RKO (cell line): ENCODE results near the gene FAM181A.

Experiments used
- DNase-seq: peaks from one replicate; pipeline ENCODE4 v3.0.0-alpha.2; 2016; ENCODE audit warnings: low spot score

FAM181A gene

DNA sequence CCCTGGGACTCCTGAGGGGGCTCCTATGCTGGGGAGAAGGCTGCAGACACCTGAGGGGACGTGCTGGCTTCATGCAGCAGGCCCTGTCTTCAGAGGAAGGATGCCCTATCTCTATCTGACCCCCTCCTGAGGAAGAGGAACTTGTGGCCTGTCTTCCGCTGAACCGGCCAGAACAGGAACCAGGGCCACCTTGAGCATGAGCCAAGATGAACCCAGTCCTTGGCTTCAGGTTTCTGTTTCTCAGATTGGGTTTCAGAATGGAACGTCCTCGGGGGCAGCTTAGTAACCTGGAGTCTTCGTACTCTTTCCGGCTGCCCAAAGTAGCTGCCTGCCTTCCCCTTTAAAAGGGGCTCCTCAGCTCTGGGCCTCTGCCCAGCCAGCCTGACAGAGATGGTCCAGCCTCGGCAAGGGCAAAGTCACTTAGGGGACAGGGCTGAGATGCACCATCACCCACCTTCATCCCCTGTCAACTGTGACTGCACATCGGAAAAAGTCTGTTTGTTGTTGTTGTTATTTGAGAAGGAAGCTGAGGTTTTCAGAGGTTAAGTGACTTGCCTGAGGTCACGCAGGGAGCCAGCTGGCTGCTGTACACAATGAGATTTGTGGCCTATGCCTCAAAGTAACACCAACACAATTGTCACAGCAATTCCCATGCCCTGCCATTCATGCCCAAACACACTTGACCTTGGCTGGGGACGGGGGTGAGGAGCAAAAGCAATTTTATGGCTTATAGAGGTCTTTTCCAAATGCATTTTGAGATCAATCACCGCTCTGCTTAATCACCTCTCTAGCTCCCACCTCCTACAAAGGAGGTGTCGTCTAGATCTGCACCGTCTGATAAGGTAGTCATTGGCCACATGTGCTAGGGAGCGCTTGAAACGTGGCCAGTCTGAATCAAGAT lies 35.8 kb downstream of the FAM181A start:
- no peak for DNase-seq

DNA sequence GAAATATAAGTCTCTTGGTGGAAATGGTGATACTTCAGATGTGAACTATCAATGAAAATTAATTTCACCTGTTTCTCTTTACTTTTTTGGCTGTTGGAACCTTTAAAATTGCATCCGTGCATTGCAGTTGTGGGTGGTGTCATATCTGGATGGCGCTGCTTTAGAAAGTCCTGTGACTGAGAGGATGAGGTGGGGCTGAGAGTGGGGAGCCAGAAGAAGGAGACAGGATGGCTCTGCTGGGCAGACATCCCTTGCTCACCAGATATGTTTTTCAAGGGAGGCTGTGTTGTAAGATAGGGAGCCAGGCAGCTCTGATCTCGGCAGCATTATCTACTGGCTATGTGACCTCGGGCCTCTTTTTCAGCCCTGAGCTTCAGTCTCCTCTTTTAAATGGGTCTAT lies 36.5 kb downstream of the FAM181A start:
- DNase-seq, result no peak

GRCh38 chr14:93964281-93964680 lies 37.1 kb downstream of the FAM181A start:
- DNase-seq, result no peak

GRCh38 chr14:93964820-93965286 lies 37.7 kb downstream of the FAM181A start:
- DNase-seq, result no peak

- peak; percentile 18 for DNase-seq
Observed at GRCh38 chr14:93965287-93965821, 38.2 kb downstream of the FAM181A start.

- DNase-seq, result no peak
Observed at GRCh38 chr14:93965946-93966474, 38.9 kb downstream of the FAM181A start.

- no peak for DNase-seq
Observed at GRCh38 chr14:93967637-93968250, 40.6 kb downstream of the FAM181A start.

- DNase-seq, result no peak
Observed at GRCh38 chr14:93969082-93969828, 42.1 kb downstream of the FAM181A start.

GRCh38 chr14:93970585-93970964 lies 43.4 kb downstream of the FAM181A start:
- DNase-seq, result no peak

DNA sequence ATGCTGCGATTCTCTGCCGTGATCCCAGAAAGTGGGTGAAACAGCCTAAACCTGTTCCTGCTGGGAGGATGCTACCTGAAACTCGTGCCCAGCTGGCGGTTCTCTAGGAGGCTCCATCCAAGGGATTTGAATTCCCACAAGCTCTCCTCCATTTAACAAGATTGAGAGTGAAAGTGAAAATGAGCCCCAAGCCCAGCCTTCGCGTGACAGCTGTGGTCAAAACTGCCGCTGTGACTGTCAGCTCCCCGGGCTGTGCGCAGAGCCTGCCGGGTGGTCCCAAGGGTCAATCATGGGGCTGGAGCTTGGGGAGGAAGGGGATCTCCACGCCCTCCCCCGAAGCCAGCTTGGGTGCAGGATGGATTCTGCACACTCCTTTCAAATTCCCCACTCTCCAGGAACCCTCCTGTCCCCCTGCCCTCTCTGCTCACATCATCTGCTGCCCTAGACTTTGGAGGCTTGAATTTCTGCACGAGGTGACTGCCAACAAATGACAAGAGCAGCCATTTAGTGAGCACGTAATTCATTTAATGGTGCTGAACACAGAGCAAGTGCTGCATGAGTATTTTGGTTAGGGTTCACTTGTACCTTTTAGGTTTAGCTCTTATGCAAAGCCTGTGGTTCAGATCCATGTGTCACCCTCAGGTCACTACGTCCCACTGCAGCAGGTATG lies 44.0 kb downstream of the FAM181A start:
- DNase-seq, result no peak

DNA sequence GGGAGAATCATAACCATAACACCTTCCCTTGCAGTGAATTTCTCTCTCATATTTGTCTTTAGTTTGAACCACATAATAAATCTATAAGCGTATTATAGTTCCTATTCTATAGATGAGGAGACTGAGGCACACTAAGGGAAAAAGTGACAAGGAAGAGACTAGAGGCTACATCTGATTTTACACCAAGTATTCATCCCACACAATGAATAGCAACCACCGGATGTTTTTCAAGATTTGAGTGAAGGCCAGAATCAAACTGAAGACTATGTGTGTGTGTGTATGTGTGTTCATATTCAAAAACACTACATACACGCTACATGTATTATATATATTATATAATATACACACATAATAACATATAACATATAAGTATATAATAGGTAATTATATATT lies 44.5 kb downstream of the FAM181A start:
- no peak for DNase-seq

- DNase-seq, result no peak
Observed at GRCh38 chr14:93972618-93973205, 45.6 kb downstream of the FAM181A start.

GRCh38 chr14:93973607-93974006 lies 46.5 kb downstream of the FAM181A start:
- DNase-seq, result no peak

DNA sequence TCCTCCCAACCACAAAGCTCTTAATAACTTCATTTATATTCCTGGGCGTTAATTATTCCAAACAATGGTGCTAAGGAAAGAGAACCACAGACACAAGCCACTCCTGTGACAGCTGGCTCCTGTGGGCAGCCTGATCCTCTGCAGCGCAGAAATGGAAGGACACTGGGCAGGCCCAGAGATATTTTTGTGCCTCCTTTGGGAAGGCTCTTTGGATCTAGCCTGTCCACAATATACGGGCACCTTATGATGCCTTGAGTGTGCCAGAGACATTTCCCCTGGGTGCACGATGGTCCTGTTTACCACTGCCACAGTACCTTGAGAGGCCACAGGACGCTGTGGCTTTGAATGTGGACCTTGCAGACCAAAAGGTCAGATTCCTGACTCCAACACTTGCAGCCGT lies 47.2 kb downstream of the FAM181A start:
- DNase-seq, result no peak

DNA sequence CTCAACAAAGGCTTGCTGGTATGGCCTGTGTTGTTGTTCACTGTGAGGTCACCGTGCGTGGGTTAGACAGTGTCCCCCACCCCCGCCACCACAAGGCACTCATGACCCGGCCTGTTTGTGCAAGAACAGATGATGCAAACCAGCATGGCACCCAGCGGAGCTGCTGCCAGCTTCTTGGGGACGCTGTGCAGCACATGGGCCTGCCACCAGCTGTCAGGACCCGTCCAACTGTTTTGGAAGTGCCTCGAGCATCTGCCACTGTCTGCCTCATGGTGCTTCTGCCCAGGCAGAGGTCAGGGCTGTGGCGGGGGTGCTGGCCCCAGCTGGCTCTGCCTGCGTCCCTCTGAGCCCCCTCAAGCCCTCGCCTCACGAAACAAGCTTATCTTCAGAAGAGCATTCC lies 47.7 kb downstream of the FAM181A start:
- no peak for DNase-seq

DNA sequence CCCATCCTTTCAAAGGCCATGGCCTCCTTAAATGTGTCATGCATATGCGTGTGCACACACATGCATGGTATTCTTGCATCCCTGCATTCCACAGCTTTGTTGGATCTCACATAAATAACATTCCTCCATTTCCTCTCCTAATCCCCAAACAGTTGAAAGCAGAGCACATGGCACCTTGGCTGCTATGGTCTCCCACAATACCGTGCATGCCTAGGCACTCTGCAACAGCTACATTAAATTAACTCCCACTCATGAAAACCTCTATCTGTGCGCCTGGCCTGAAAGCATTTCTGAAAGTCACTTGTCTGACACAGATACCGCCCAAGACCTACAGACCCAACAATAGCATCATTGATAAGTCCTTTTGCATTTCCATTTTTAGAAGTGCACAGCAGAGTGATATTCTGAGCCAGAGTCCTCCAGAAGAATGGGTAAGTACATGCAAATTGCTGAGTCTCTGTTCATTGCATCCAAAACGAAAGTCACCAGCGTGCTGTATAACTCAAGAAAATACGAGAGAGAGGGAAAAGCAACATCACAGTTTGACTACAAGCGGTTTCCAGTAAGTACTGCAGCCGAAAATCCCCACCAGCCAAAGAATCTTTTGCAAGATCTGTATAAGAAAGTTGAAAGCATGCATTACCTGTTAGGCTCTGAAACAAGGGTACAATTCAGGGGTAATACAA lies 48.8 kb downstream of the FAM181A start:
- no peak for DNase-seq

- DNase-seq, result no peak
Observed at GRCh38 chr14:93976477-93977057, 49.4 kb downstream of the FAM181A start, which contains the start of gene ASB2. Gene ASB2, minus strand, starts transcription at chr14:93976570. Its CDS starts 12,031 bp downstream, at chr14:93964539.

- no peak for DNase-seq
Observed at GRCh38 chr14:93977171-93977570, 50.0 kb downstream of the FAM181A start.

DNA sequence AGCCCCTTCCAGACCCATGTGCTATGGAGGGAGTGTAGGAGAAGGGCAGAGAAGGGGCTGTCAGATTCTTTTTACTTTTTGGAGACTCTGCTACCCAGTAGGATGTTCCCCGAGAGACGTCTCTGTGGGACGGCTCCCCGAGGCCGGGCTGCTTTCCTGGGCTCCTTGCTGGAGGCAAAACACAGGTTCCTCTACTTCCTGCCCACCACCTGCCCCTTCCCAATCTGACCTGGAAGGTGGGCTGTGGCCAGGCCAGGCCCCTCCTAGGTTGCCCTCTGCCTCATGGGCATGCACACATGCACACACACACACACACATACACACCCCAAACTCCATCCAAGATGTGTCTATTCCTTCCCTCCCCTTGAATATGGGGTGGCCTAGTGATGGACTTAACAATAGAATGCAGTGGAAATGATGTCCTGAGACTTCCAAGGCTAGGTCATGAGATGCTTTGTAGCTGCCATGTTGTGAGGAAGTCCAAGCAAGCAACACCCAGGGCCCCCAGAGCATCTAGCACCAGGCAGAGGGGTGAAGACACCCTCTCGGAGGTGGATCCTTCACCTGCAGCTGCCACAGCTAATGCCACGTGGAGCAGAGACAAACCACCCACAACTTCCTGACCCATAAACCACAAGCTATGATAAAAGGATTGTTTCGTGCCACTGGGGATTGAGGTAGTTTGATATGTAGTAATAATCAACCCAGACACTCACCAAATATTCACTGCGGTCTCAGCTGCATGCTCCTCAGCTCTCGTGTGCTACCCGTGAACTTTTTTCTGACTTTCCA lies 50.8 kb downstream of the FAM181A start:
- no peak for DNase-seq
